Hematopoietic multipotent progenitor cell treated with erythropoietin and hydrocortisone succinate and interleukin-3 and kit ligand, for 17 days (in vitro differentiated cells): ENCODE measurements around the gene PURA.

Experiments used
- DNase-seq: peaks from one replicate; pipeline ENCODE4 v3.0.0-alpha.2; 2015; ENCODE audit warnings: low spot score

PURA gene

GRCh38 chr5:140113699-140114263 is at the start of gene PURA:
TSS of gene PURA (plus strand) at chr5:140114109. CDS start at chr5:140114182, 73 bp downstream.
- DNase-seq = peak; percentile 86

- DNase-seq = no peak
Measured at GRCh38 chr5:140072812-140073211, 41.1 kb upstream of the PURA start.

- DNase-seq = peak; percentile 45
Measured at GRCh38 chr5:140073296-140073695, 40.6 kb upstream of the PURA start.

- DNase-seq = no peak
Measured at GRCh38 chr5:140075371-140075770, 38.5 kb upstream of the PURA start.

GRCh38 chr5:140076142-140076541 is 37.8 kb upstream of the PURA start:
- no peak for DNase-seq

- no peak for DNase-seq
Measured at GRCh38 chr5:140076788-140077187, 37.1 kb upstream of the PURA start.

GRCh38 chr5:140083120-140083519 is 30.8 kb upstream of the PURA start:
- DNase-seq = no peak

- DNase-seq = no peak
Measured at GRCh38 chr5:140083650-140084049, 30.3 kb upstream of the PURA start.

- no peak for DNase-seq
Measured at GRCh38 chr5:140084541-140084940, 29.4 kb upstream of the PURA start.

GRCh38 chr5:140090251-140090650 is 23.7 kb upstream of the PURA start:
- no peak for DNase-seq

GRCh38 chr5:140093179-140093578 is 20.7 kb upstream of the PURA start:
- no peak for DNase-seq

- DNase-seq = no peak
Measured at GRCh38 chr5:140093866-140094265, 20.0 kb upstream of the PURA start.

- no peak for DNase-seq
Measured at GRCh38 chr5:140094889-140095288, 19.0 kb upstream of the PURA start.

GRCh38 chr5:140101179-140101578 is 12.7 kb upstream of the PURA start:
- no peak for DNase-seq

- no peak for DNase-seq
Measured at GRCh38 chr5:140103154-140103553, 10.8 kb upstream of the PURA start.

- DNase-seq = no peak
Measured at GRCh38 chr5:140104100-140104499, 9.8 kb upstream of the PURA start.

GRCh38 chr5:140106101-140106500 is 7.8 kb upstream of the PURA start:
- no peak for DNase-seq

GRCh38 chr5:140106805-140107311 is 7.1 kb upstream of the PURA start:
- no peak for DNase-seq

GRCh38 chr5:140107312-140108092 is 6.4 kb upstream of the PURA start:
- DNase-seq = peak; percentile 70

GRCh38 chr5:140108093-140109017 is 5.6 kb upstream of the PURA start:
- DNase-seq = no peak

GRCh38 chr5:140109018-140109758 is 4.7 kb upstream of the PURA start:
- DNase-seq = no peak
